OCI-M2 (cell line): ENCODE results near the gene CTNNA3.
"Not testable (repeated sequence)": the region's sequence is repeated elsewhere in the genome, so short reads cannot be mapped to it uniquely, and the experiment has no call there.

Experiments
- DNase-seq: peaks from one replicate; lab custom pipeline; 2025; ENCODE audit not compliant: unreplicated experiment; lab: John Stamatoyannopoulos, UW

CTNNA3 gene

GRCh38 chr10:67606572-67606971 lies 89.4 kb downstream of the CTNNA3 start:
- no peak for DNase-seq

DNA sequence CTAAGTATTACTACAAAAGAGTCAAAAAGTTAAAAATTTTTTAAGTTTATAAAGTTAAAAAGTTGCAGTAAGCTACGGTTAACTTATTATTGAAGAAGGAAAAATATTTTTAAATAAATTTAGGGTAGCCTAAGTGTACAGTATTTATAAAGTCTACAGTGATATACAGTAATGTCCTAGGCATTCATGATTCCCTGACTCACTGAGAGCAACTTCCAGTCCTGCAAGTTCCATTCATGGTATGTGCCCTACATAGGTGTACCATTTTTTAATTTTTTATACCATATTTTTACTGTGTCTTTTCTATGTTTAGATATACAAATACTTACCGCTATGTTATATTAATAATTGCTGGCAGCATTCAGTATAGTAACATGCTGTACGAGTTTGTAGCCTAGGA lies 92.3 kb downstream of the CTNNA3 start:
- DNase-seq, result no peak

DNA sequence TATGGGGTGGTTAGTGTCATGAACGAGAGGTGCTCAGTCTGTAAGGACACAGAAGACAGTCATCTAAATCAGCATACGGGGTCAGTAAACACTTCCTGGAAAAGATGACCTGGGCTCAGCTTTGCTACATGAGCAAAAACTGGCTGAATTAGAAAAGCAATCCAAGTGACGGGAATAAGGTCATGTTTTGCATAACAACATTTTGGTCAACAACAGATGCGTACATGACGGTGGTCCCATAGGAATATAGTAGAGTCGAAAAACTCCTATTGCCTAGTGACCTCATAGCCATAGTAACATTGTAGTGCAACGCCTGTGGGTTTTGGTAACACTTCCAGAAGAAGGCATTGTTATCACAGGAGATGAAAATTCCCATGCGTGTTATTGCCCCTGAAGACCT lies 92.9 kb downstream of the CTNNA3 start:
- DNase-seq, result no peak

GRCh38 chr10:67602268-67602950 lies 93.6 kb downstream of the CTNNA3 start:
- no peak for DNase-seq

GRCh38 chr10:67599597-67599996 lies 96.4 kb downstream of the CTNNA3 start:
- no peak for DNase-seq

- no peak for DNase-seq
Observed at GRCh38 chr10:67596641-67597040, 99.4 kb downstream of the CTNNA3 start.

DNA sequence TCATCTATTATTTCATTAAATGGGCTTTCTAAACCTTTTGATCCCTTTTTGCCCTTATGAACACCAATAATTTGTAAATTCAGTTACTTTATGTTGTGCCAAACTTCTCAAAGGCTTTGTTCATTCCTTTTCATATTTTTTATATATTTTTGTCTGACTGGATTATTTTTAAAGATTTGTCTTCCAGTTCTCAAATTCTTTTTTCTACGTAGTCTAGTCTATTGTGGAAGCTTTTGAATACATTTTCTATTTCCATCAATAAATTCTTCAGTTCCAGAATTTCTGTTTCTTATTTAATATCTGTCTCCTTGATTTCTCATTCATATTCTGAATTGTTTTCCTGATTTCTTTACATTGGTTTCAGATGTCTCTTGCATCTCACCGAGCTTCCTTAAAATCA lies 108.2 kb downstream of the CTNNA3 start:
- no peak for DNase-seq

- no peak for DNase-seq
Observed at GRCh38 chr10:67575532-67575931, 120.5 kb downstream of the CTNNA3 start.

- no peak for DNase-seq
Observed at GRCh38 chr10:67573484-67573883, 122.5 kb downstream of the CTNNA3 start.

DNA sequence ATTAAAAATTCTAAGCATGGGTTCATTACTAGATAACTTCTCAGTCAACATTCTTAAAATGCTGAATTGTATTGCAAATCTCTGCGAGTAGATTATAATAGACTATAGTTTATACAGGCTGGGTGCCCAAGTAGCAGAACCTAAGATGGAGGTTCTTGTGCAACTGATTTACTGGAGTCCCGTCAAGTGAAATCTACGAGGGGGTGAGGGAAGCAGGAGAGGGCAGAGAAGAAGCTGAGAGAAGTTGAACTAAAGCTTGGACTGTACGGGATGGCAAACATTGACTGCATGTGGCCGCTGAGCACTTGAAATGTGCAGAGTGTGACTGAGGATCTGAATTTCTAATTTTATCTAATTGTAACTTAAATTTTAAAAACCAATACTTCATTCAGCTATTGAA lies 124.5 kb downstream of the CTNNA3 start:
- no peak for DNase-seq

GRCh38 chr10:67558311-67558710 lies 137.7 kb downstream of the CTNNA3 start:
- DNase-seq, result not testable (repeated sequence)

GRCh38 chr10:67553254-67553653 lies 142.7 kb downstream of the CTNNA3 start:
- DNase-seq, result no peak

GRCh38 chr10:67550838-67551402 lies 145.1 kb downstream of the CTNNA3 start:
- DNase-seq, result no peak

DNA sequence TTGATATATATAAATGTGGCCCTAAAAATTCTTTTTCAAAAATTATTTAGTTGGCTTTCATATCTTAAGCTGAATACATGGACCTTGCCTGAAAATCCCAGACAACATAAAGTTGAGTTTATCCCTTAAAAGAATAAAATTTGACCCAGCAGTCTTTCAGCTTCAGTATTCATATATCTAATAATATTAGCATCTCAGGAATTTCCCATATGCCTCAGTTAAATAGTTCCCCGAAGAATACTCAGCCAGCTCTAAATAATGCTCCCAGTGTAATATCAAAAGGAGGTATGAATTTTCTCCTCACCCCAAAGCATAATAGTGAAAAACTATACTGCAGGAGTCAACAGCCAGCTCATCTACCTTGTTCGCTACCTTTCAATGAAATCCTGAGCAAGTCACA lies 145.9 kb downstream of the CTNNA3 start:
- no peak for DNase-seq

GRCh38 chr10:67549390-67549789 lies 146.6 kb downstream of the CTNNA3 start:
- DNase-seq, result no peak

- no peak for DNase-seq
Observed at GRCh38 chr10:67541411-67541810, 154.6 kb downstream of the CTNNA3 start.

GRCh38 chr10:67539312-67539711 lies 156.7 kb downstream of the CTNNA3 start:
- DNase-seq, result no peak

DNA sequence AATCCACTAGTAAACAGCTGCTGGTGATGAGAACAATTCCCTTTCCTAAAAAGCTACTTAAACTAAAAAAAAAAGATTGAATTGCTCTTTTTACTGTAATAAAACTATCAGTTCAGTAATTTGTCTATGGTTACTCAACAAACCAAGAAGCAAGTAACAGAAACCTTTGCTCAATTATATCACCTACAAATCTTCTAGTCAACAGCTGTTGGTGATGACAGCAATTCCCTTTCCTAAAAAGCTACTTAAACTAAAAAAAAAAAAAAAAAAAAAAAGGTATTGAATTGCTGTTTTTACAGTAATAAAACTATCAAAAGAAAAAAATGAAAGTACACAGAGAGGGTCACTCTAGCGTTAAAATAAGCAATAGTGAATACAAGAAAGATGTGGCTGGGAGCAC lies 158.1 kb downstream of the CTNNA3 start:
- no peak for DNase-seq

- no peak for DNase-seq
Observed at GRCh38 chr10:67533376-67533775, 162.6 kb downstream of the CTNNA3 start.

DNA sequence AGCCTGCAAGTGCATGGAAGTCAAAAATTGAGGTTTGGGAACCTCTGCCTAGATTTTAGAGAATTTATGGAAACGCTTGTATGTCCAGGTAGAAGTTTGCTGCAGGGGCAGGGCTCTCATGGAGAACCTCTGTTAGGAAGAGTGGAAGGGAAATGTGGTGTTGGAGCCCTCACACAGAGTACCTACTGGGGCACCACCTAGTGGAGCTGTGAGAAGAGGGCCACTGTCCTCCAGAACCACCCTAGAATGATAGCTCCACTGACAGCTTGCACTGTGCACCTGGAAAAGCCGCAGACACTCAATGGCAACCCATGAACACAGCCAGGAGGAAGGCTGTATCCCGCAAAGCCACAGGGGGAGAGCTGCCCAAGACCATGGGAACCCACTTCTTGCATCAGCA lies 165.0 kb downstream of the CTNNA3 start:
- not testable (repeated sequence) for DNase-seq

GRCh38 chr10:67527351-67527750 lies 168.6 kb downstream of the CTNNA3 start:
- DNase-seq, result no peak

DNA sequence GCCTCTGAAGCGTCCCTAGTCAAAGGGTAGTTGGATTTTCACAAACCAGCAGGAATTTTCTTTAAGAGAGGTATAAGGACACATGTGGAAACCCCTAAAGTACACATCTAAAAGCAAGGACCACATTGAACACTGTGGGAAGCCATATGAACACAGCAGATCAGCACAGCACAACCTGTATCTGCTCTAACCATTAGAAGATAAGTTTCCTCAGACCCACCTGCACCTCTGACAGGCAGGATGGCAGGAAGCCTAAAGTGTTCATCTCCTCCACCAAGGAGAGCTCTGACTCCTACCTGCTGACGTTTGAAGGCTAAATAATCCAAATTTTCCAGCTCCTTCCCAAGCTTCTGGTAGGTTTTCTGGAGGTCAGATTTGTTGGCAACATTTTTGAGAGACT lies 174.4 kb downstream of the CTNNA3 start:
- no peak for DNase-seq

DNA sequence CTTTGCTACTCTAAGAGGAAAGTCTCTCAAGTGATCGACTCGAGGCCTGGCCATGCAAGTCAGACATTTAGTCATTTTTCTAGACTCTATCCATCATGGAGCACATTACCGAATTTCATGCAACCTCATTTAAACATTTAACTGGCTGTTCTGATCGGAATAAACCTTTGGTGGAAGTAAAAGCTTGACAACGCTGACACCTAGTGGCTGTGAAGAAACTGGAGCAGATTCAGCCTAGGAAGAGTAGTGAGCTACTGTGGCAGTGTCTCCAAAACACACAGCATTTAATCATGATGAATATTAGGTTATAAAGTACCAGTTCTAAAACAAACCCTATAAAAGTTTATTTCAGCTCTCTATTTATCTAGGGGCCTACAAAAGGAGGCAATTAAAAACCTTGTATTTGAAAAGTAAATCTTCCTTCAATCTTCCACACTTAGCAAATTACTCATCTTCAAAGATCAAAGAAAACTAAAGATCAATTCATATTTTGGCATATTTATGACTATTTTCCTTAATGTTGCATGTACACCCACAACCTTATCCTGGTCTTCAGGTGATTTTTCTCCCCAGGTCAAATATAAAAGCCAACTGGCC lies 175.0 kb downstream of the CTNNA3 start:
- DNase-seq, result peak; percentile 9
